Brain microvascular endothelial cell (primary cell): ENCODE results near the gene MSANTD1.

Source experiments
- DNase-seq: peaks from one replicate; pipeline ENCODE4 v3.0.0-alpha.2; 2020
- H3K27ac ChIP-seq: fragments of 250-450 bp; sonication (Bioruptor Pico); 2 replicates; pipeline ENCODE4 v1.5.1; 2020; ENCODE audit warnings: mild to moderate bottlenecking, moderate library complexity
- H3K27me3 ChIP-seq: fragments of 250-450 bp; sonication (Bioruptor Pico); replicated peaks from 2 replicates; pipeline ENCODE4 v1.5.1; 2020; ENCODE audit warnings: mild to moderate bottlenecking
- H3K36me3 ChIP-seq: fragments of 250-450 bp; sonication (Bioruptor Pico); replicated peaks from 2 replicates; pipeline ENCODE4 v1.5.1; 2020; ENCODE audit warnings: mild to moderate bottlenecking
- H3K4me3 ChIP-seq: 2 replicates; pipeline ENCODE4 v1.5.1; 2011; ENCODE audit warnings: low read depth, mild to moderate bottlenecking, control low read depth, low read length, moderate library complexity
- CTCF ChIP-seq: IDR thresholded peaks from 2 replicates; pipeline ENCODE4 v1.5.1; 2011; ENCODE audit warnings: low read depth, mild to moderate bottlenecking, moderate library complexity, low read length, control low read depth, inconsistent platforms; ENCODE audit errors: missing control alignments
- in situ Hi-C: cut with HindIII; loops from 2 replicates; pipeline ENCODE4 v1.10.0; 2017; ENCODE audit warnings: low sequenced_read_pairs, low pct_ligation_motif_present

Gene MSANTD1

GRCh38 chr4:3236326-3236878 is 12.6 kb upstream of the MSANTD1 start:
- Histone ChIP-seq H3K27ac (no peak overlapping the region), H3K36me3 (peaks cover 54% of the 10 kb centered on the region), H3K4me3 (no peak overlapping the region), H3K27me3 (no peaks in the 10 kb centered on the region)
- in situ Hi-C loops = no loop called here
- no peak for TF ChIP-seq CTCF
- no peak for DNase-seq

DNA sequence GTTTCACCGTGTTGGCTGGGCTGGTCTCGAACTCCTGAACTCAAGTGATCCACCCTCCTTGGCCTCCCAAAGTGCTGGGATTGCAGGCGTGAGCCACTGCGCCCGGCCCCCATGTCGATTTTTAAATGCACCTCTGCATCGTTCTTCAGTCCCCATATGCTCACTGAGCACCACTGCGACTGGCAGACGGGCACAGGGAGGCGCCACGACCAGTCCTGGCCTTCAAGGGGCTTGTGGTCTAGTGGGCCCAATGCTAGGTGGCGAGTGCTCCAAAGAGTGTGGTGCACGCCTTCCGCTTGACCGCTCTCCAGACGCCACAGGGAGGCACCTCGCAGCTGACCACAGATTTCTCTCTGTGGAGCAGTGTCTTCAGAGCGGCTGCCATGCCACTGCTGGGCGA is 11.7 kb upstream of the MSANTD1 start:
- no peak for TF ChIP-seq CTCF
- DNase-seq = no peak
- Histone ChIP-seq H3K27ac (no peak overlapping the region), H3K4me3 (no peak overlapping the region), H3K27me3 (no peaks in the 10 kb centered on the region), H3K36me3 (peaks cover 49% of the 10 kb centered on the region)
- in situ Hi-C loops = no loop called here

DNA sequence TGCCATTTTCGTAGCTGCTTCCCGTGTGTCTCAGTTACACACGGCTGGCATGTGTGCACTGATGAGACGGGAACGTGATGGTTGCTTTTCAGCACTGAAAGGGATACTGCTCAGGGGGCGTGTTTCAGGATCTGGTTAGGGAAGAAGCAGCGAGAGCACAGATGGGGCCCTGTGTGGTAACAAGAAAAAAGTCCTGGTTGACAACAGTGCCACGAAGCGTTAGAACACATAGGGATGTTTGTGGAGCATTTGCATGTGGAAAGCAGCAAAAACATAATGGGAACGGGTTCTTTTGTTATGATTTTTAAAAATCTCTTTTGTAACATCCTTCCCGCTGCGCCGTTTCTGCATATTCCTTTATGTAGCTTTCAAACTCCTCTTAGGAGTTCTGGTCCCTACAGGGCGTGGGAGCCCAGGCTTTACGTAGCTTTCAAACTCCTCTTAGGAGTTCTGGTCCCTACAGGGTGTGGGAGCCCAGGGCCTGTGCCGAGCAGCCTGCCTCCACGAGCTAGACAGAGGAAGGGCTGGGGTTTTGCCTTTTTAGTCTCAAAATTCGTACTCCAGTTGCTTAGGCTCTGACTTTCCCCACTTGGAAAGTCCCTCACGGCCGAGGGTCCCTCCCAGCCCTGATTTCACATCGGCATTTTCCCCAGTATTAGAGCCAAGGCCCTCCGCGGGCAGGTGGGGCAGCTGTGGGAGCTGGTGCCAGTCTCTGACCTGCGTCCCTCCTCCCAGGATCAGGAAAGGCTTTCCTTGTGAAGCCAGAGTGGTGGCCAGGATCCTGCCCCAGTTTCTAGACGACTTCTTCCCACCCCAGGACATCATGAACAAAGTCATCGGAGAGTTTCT is 11.0 kb upstream of the MSANTD1 start:
- Histone ChIP-seq H3K36me3 (peaks cover 45% of the 10 kb centered on the region), H3K27ac (no peak overlapping the region), H3K4me3 (no peak overlapping the region), H3K27me3 (no peaks in the 10 kb centered on the region)
- no peak for DNase-seq
- in situ Hi-C loops = no loop called here
- no peak for TF ChIP-seq CTCF

- Histone ChIP-seq H3K27me3 (no peaks in the 10 kb centered on the region), H3K36me3 (peaks cover 37% of the 10 kb centered on the region), H3K27ac (no peak overlapping the region), H3K4me3 (no peak overlapping the region)
- DNase-seq = no peak
- in situ Hi-C loops = no loop called here
- no peak for TF ChIP-seq CTCF
These were observed 10.2 kb upstream of the MSANTD1 start for GRCh38 chr4:3238721-3239120.

DNA sequence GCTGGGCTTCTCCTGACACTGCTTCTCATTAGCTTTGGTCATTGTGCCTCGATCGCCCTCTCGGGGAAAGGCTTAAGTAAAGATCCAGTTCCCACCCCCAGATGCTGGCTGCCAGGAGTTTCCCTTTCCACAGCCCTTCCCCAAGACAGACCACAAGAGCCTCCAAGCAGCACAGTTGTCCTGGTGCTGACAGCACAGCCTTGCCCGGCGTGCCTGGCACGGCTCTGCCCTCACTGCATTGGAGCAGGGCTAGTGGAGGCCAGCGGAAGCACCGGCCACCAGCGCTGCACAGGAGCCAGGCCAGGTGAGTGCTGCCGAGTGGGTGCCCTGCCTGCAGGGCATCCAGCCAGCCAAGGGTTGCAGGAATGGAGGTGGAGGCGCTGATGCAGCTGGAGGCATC is 9.7 kb upstream of the MSANTD1 start:
- DNase-seq = no peak
- peaks cover 36% of the 10 kb centered on the region for H3K36me3 ChIP-seq
- H3K27me3 ChIP-seq = no peaks in the 10 kb centered on the region
- no peak overlapping the region for H3K27ac ChIP-seq
- no peak overlapping the region for H3K4me3 ChIP-seq
- in situ Hi-C loops = no loop called here
- TF ChIP-seq CTCF = no peak
